Fibroblast of skin of right quadriceps (primary cell): ENCODE measurements around the gene CYP46A1.

Experiments used
- DNase-seq: peaks from one replicate; pipeline ENCODE4 v3.0.0-alpha.2; 2013

CYP46A1 gene

DNA sequence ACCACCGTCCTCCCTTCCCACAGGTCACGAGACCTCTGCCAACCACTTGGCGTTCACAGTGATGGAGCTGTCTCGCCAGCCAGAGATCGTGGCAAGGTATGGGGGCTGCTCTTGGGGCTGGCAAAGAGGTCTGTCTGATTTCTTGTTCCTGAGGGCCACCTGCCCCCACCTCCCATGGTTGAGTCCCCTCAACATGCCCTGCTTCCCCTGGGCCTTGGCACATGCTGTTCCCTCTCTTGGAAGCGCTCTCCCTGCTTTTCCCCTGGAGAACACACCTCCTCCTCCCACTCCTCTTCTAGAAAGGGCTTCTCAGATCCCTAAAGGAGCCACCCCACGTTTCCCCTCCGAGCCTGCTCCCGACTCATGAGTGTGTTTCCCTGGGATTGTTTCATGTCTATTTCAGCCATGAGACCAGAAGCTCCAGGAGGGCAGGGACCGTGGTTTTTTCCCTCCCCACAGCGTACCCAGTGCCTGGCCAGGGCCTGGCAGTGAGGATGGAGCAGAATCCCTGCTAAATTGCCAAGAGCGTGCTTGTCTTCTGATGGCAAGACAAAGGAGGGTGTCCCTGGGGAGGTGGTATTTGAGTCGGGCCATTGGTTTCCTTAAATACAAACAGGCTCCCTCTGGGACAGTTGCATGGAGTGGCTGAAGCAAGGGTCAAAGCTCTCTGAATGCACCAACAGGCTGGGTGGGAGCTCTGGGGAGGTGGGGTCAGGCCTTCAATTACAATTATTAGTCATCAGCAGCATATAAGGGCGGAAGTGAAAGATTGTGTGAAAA is 34.1 kb downstream of the CYP46A1 start:
- no peak for DNase-seq

DNA sequence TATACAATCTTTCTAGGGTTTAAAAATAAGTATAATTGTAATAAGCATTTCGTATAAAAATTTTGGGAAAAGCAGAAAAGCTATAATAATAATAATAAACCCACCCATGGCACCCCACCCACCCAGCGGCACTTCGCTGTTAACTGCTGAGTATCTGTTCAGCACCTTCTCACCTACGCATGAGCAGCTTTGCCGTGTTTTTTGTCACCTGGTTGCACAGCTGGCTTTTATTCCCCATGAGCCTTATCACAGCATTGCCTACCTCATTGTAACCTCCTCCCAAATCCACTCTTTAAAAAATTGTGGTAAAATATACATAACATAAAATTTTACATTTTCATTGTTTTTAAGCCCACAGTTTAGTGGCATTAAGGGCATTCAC is 34.7 kb downstream of the CYP46A1 start:
- no peak for DNase-seq

DNA sequence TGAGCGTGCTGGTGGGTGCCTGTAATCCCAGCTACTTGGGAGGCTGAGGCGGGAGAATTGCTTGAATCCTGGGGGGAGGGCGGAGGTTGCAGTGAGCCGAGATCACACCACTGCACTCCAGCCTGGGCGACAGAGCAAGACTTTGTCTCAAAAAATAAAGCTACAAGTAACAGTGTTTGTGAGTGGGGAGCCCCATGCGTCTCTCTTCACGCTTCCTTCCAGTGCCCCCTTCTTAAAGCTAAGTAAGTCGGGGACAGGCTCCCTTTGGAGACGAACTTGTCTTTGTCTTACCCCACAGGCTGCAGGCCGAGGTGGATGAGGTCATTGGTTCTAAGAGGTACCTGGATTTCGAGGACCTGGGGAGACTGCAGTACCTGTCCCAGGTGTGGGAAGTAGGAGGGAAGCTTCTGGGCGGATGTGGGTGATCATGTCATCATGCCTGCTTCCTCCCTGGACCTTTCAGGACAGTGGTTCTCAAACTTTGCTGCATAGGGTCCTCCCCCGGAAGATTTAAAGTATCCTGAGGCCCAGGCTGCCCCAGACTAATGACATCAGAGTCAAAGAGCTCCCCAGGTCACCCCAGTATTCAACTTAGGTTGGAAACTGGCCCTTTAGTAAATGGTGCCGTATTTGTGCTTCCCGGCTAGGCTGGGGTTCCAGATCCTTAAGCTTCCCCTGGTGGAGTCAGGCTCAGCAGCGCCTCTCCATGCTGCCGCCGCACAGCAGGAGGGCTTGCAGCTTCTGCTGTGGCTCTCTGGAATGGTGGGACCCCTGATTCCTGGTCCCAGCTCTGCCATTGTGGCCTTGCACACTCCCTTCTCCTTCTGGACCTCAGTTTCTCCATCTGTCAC is 37.1 kb downstream of the CYP46A1 start:
- DNase-seq = no peak

DNA sequence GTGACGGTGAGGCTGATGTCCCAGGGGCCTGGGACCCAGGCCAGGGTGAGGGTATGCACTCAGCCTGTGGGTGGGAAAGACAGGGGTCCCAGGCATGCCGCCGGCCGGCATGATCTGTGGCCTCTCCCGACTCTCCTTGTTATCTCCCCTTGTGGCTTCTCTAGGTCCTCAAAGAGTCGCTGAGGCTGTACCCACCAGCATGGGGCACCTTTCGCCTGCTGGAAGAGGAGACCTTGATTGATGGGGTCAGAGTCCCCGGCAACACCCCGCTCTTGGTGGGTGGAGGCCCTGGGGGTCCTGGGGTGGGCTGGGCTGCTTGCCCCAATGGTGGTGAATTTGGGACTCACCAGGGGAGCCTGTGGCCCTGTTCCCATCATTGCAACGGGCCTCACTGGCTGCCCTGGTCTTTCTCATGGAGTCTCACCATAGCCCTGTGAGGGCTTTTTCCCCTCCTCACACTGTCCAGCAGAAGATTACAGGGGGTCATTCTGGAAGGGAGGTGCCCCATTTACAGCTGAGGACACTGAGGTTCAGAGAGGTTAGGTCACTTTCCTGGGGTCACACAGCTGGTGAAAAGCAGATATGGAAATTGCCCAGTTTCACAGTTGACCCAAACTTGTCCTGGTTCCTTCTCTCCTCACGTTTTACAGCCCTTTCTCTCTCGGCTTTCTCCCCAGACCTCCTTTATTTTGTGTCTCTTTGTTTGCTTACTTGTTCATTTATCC is 37.9 kb downstream of the CYP46A1 start:
- no peak for DNase-seq

GRCh38 chr14:99722741-99723140 is 38.6 kb downstream of the CYP46A1 start:
- no peak for DNase-seq

DNA sequence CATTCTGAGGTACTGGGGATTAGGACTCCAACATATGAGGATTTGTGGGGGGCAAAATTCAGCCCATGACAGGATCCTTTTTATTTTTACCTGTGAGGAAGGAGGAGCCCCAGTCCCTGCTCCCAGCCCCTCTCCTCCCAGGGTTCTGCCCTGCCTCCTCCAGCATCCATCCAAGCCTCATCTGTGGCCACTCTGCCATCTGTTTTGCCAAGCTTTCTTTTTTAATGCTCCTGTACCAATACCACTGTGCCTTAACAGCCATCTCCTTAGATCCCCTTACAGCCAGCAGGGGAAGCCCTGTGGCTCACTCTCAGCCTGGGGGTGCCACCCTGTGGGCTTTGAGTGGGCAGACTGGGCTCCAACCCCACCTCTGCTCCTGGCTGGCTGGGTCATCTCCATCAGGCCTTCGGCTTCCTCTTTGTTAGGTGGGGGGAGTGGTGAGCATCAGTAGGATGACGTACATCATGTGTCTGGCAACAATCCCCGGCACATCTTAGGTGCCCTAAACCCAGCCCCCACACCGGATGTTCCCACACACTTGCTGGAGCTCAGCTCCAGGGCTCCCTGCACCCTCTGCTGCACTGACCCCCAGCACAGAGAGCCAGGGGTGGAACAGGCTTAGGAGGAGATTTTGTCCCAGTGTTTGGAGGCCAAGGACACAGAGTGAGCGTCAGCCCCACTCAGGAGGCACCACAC is 40.2 kb downstream of the CYP46A1 start:
- peak; percentile 18 for DNase-seq

DNA sequence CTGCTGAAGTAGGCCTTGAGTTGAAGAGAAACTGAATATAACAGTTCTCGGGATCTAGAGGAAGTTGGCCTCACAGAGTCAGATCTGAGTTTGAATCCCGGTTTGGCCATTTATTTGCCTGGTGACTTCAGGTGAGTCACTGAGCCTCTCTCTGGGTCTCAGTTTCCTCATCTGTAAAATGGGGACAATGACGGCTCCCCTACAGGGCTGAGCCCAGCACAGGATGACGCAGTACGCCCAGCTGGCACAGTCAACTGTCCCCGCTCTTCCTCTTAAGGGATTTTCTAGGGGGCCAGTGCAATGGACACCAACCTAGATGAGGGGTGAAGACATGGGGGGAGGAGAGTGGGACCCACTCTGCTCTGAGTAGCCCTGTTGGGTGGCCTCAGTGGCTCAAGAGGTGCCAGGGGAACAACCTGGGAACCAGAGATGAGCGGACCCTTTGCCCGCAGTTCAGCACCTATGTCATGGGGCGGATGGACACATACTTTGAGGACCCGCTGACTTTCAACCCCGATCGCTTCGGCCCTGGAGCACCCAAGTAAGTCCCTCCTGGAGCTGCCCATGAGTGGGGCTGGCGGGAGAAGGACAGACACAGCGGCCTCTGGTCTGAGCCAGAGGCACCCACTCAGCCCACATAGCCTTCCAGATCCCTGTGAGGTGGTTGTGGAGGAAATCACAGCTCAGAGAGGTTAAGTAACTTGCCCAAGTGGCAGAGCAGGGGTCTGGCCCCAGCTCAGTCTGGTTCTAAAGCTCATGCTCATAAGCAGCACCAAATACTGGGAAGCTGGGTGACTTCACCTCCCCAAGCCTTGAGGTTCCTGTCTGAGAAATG is 41.1 kb downstream of the CYP46A1 start:
- no peak for DNase-seq

- DNase-seq = no peak
These were observed 41.9 kb downstream of the CYP46A1 start for GRCh38 chr14:99725774-99726537.

DNA sequence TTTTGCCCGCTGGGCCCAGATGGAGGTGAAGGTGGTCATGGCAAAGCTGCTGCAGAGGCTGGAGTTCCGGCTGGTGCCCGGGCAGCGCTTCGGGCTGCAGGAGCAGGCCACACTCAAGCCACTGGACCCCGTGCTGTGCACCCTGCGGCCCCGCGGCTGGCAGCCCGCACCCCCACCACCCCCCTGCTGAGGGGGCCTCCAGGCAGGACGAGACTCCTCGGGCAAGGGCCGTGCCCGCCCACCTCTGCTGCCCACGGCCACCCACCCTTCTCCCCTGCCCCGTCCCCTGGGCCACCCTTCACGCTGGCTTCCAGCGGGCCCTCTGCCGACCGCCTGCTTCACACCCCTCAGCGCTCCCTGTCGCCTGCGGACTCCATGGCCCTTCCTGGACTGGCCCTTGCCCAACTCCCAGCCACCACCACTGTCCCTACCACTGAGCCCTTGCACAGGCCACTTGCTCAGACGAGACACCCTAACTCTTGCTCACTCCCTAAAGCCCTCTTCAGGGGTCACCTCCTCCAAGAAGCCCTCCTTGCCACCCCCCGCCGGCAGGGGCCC is 42.5 kb downstream of the CYP46A1 start:
- no peak for DNase-seq

DNA sequence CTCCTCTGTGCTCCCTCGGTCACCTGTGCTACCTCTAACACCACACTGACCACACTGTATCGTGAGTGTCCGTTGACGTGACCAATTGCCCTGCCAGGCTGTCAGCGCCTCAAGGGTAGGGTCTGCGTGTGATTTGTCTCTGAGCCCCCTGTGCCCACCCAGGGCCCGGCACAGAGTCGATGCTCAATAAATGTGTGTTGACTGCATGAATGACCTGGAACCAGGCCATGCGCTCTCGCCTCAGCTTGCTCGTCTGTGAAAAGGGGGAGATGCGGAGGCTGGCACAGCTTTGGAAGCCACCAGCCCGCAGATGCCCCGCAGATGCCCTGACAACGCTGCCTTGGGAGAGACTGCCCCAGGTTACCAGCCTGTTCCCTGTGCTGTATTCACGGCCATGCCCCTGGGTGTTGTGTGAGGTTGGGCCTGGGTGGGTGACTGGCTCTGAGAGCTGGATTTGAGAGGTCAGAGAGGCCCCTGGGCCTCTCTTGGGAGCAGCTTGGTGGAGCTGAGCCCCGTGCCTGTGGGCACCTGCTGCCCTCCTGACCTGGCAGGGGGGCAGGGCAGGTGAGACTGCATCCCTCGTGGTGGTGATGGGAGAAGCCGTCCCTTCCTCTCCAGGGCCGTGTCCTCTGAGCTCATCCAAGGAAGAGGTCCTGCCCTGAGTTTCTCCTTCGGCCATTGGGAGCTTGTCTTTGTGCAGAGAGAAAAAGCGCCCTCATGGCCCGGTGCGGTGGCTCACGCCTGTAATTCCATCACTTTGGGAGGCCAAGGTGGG is 43.2 kb downstream of the CYP46A1 start:
- no peak for DNase-seq

GRCh38 chr14:99728231-99728920 is 44.3 kb downstream of the CYP46A1 start:
- no peak for DNase-seq

DNA sequence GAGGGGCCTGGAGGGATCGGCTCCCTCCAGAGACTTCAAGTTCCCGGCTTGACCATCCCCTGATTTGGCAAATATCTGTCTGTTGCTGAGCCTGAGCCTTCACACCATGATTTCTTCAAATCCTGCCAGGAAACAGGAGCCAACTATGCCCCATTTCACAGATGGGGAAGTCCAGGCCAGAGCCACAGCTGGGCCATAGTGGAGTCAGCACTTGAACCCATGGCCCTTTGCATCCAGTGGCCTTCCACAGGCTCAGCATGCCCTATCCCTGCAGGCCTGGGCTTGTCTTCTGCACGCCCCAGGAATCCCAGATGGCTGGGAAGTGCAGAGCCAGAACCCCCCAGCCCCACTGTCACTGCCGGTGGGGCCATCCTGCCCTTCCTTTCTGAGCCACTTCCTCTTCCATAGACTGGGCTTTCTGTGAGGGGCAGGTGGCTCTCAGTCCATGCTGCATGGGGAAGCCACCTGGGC is 44.9 kb downstream of the CYP46A1 start:
- DNase-seq = no peak

DNA sequence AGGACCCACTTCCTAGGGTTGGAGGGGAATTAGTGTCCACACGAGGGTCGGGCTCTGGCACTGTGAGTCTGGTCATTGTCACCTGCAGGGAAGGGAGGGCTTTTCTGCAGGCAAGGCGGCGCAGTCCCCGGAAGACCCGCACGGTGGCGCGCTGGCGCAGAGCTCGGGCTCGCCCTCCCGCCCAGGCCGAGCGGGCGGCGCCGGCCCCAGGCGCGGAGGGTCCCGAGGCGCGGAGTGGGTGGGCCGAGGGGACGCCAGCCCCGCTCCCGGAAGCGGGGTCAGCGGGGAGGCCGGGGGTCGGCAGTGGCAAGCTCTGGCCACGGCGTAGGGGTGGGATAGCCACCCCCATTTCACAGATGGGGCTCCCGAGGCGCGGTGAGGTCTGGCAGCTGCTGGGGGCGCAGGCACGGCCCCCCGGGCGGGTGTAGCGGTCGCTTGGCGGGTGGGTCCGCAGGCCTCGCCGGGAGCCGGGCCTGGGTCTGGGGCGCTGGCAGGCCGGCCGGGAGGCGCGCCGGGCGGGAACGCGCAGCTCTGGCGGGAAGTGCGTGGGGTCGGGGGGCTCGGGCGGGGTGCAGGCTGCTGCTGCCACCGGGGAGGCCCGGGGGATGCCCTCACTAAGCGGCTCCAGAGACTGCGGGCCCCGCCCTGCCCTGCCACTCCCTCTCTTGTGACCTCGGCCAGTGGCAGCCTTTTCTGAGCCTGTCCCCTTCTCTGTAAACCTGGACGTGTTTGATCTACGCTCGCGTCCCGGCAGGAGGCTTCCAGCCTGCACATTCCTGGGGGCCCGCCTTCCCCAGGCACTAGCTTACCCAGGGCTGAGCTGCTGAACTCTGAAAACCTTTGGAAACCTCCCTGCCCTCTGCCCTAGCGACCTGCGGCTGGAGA is 46.1 kb downstream of the CYP46A1 start:
- peak; percentile 25 for DNase-seq

- no peak for DNase-seq
These were observed 46.9 kb downstream of the CYP46A1 start for GRCh38 chr14:99730876-99731546.

DNA sequence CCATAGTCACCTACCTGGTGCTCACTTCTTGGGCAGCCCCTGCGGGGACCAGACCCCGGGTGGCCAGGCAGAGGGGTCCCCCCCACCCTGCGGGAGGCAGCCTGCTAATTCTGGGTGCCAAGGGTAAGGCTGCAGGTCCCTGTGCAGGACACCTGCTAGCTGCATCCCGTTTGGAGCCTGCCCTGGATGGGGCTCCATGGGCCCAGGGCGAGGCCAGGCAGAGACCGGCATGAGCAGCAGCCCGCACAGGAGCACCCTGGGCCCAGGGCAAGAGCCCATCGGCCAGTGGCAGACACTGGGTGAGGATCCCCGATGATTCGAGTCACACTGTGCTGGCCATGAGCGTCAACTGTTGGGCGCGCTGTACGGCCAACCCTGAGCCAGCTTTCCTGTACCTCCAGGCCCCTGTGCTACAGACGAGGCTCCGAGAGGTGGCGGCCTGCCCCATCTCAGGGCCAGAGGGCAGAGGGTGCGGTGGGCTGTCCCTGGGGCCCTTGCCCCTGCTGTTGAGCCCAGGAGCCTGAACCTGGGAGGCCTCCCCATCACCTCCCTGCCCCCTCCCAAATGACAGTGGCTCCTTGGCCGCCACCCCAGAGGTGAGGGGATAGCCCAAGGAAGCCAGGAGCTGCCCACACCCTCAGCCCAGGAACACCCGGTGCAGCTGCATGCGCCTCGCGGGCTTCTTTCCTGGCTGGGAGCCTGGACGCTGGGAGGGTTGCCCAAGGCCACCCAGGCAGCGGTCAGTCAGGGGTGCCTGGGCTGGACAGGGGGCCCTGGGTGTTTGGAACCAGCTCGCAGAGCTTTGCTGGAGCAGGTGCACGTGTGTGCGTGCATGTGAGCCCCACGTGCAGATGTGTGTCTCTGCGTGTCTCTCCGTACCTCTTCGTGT is 47.7 kb downstream of the CYP46A1 start:
- no peak for DNase-seq

DNA sequence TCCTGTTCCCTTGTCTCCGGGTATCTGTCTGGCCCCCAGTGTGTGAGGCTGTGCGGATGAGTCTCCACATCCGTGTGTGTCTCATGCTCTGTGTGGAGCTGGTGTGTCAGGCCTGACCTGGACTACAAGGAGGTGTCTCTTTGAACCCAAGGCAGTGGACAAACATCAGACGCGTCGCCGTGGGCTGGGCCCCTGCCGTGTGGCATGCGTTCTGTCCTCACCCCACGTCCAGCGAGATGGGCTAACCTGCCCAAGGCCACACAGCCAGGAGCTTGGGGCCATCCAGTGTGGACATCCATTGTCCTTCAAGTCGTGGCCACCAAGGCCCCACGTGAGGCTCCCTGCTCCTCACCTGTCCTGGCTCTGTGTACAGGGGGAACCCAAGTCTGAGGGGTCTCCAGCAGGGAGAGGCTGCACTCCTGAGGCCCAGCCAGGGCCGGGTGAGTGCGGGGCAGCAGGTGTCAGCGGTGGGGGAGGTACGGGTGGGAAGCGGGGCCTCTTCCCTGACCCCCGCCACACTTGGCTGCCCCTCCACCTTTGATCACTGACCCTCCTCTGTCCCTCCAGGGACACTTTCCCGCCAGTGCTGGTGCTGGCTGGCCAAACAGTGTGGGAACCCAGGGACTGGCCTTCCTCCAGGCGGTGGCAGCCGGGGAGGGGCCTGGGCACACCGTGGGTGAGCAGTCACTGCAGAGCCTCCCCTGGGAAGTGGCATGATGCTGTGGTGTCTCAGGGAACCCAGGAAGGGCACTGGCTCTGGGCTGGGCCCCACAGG is 48.5 kb downstream of the CYP46A1 start:
- DNase-seq = no peak
